ENCODE results near the gene MRPS15. TPM values are rescaled to one million over a fixed set of nuclear protein-coding genes. Genes with fewer than 3 reads are reported as not detected.

Gene MRPS15
- polyA plus RNA-seq, 1 donor from 2014 or later: 72.0 TPM

DNA sequence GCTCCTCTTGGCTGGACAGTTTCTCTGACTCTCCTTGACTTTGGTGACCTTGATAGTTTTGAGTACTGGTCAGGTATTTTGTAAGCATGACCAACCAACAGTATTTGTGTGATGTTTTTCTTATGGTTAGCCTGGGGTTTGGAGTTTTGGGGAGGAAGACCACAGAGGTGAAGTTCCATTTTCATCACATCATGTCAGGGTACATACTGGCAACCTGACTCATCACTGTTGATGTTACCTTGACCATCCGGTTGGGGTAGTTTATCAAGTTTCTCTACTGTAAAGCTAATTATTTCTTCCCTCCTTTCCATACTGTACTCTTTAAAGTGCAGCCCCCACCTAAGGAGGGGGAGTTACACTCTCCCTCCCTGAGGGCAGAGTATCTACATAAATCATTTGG, 27.4 kb downstream of the MRPS15 start:
- no peaks in the 10 kb centered on the region for H3K9me3 Mint-ChIP-seq
- H3K4me1 Mint-ChIP-seq: peaks cover 0 to 1% (median 0%) of the 10 kb centered on the region in 3 donors
- no peak overlapping the region for H3K4me3 Mint-ChIP-seq
- H3K27me3 Mint-ChIP-seq: no peaks in the 10 kb centered on the region
- H3K27ac Mint-ChIP-seq: no peak overlapping the region
- no peaks in the 10 kb centered on the region for H3K36me3 Mint-ChIP-seq

DNA sequence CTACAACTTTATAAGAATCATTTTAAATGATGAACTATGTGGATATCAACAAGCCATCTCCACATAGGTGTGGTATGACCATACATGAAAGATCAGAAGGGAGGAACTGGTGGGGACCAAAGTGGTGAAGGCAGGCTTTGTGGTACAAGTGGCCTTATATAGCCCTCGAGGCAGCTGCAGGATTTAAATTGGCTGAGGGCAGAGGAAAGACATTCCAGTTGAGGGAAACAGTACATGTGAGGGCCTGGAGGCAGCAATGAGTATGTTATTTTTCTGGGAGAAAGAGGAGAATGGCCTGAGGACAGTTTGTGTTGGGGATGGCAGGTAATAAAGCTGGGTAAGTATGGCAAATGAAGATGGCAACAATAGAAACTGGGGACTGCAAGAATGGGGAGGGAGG, 31.1 kb downstream of the MRPS15 start:
- H3K4me1 Mint-ChIP-seq: peaks cover 0 to 1% (median 0%) of the 10 kb centered on the region in 3 donors
- no peaks in the 10 kb centered on the region for H3K36me3 Mint-ChIP-seq
- no peak overlapping the region for H3K4me3 Mint-ChIP-seq
- no peaks in the 10 kb centered on the region for H3K27me3 Mint-ChIP-seq
- H3K27ac Mint-ChIP-seq: no peak overlapping the region
- H3K9me3 Mint-ChIP-seq: no peaks in the 10 kb centered on the region

DNA sequence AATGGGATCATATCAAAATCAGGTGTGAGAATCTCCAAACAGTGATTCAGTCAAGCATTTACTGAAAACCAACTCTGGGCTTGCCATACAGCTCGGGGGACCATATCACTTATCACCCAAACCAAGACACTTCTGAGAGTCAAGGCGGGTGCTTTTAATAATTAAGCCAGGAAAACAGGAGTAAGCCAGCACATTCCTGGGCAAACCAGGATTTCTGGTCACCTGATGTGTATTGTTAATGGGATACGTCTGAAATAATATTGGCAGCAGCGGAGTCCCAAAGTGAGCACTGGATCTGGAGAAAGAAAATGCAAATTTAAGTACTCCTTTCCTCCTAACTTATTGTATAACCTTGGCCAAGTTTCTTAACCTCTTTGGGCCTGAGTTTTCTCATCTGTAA, 31.6 kb downstream of the MRPS15 start:
- no peaks in the 10 kb centered on the region for H3K36me3 Mint-ChIP-seq
- H3K9me3 Mint-ChIP-seq: no peaks in the 10 kb centered on the region
- no peaks in the 10 kb centered on the region for H3K27me3 Mint-ChIP-seq
- no peak overlapping the region for H3K4me3 Mint-ChIP-seq
- H3K4me1 Mint-ChIP-seq: peaks cover 0 to 1% (median 0%) of the 10 kb centered on the region in 3 donors
- H3K27ac Mint-ChIP-seq: no peak overlapping the region

DNA sequence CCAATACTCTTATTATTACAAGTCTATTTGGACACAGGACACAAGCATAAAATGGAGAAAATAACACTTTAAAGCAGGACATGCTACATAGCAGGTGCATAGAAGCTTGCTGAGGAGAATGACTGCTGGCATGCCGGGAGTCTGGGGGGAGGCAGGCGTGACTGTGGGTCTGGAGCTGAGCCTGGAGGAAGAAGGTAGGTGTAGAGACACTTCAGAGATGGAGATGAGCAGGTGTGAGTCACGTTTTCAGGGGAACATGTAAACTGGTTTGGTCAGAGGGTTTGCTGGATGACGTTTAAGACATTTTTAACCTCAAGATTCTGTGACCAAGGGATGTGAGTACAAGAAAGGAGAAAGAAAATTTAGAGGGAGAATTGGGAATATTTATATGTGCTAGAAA, 38.4 kb downstream of the MRPS15 start:
- Mint-ChIP-seq H3K9me3 (no peaks in the 10 kb centered on the region), H3K4me3 (no peak overlapping the region)

DNA sequence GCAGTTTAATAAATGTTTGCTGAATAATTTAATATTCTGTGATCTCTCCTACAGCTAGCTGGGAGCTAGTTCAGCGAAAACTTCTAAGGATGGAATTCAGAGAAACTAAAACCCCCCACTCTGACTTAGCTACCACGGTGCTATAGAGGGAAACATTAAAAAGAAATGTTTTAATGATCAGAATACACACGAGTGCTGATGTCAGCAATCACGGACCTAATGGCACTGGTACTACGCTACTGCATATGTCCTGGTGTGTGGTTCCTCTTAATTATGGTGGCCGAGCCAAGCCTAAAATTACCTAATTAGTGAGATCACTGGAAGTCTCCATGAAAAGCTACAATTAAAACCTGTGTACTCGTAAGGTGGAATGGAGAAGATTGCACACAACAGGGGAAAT, 42.5 kb downstream of the MRPS15 start:
- Mint-ChIP-seq H3K4me1 (peaks cover 0 to 9% (median 7%) of the 10 kb centered on the region in 3 donors), H3K27me3 (no peaks in the 10 kb centered on the region), H3K9me3 (no peaks in the 10 kb centered on the region), H3K4me3 (no peak overlapping the region), H3K27ac (peak overlapping the region in 1 of 3 donors; percentile 21), H3K36me3 (no peaks in the 10 kb centered on the region)

More for the DNA sequence above, 38.4 kb downstream of the MRPS15 start:
- Mint-ChIP-seq H3K27ac (no peak overlapping the region), H3K36me3 (no peaks in the 10 kb centered on the region), H3K4me1 (peaks cover 0 to 4% (median 2%) of the 10 kb centered on the region in 3 donors), H3K27me3 (no peaks in the 10 kb centered on the region)

DNA sequence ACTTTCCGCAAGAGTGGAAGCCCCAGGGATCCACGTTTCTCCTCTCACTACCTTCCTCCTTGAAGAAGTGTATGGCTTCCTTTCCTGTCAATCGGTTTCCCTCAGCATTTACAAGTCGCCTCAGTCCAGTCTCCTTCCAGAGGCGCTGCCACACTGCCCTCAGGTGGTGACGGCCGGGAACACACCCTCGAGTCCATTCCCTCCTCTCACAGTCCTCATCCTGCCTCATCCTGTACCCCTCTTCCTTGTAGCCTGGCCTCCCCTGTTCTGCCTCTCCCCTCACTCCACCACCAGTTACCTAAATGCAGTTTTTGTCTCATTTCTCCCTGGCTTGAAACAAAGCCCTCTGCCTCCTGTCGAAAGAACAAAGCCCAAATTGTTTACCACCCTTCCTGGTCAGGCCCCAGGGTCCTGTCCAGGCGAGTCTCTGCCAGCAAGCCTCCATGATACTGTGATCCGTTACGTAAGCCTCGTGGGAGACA, 43.3 kb downstream of the MRPS15 start:
- Mint-ChIP-seq H3K4me1 (peaks cover 0 to 9% (median 7%) of the 10 kb centered on the region in 3 donors), H3K27ac (peak overlapping the region in 1 of 3 donors; percentile 4), H3K9me3 (no peaks in the 10 kb centered on the region), H3K4me3 (peak overlapping the region in 1 of 4 donors; percentile 4), H3K36me3 (no peaks in the 10 kb centered on the region), H3K27me3 (no peaks in the 10 kb centered on the region)

DNA sequence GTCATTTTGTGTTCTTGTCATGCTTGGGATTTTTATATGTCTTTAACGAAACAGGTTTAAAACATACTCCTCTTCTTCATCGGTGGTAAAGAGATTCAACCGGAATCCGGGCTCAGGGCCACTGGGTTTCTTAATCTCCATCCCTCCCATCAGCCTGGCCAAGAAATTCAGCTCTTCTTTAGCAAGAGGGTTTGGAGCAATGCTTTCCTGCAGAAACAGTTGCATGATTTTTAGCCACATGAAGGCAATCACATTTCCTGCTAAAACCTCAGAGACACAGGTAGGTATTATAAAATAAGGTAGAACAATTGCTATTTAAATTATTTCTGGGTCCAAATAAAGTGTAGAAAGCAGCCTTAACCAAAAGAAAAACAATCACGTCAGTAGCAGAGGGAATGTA, 43.8 kb downstream of the MRPS15 start:
- H3K4me3 Mint-ChIP-seq: no peak overlapping the region
- no peaks in the 10 kb centered on the region for H3K27me3 Mint-ChIP-seq
- no peak overlapping the region for H3K27ac Mint-ChIP-seq
- H3K36me3 Mint-ChIP-seq: no peaks in the 10 kb centered on the region
- peaks cover 0 to 9% (median 7%) of the 10 kb centered on the region in 3 donors for H3K4me1 Mint-ChIP-seq
- H3K9me3 Mint-ChIP-seq: no peaks in the 10 kb centered on the region

DNA sequence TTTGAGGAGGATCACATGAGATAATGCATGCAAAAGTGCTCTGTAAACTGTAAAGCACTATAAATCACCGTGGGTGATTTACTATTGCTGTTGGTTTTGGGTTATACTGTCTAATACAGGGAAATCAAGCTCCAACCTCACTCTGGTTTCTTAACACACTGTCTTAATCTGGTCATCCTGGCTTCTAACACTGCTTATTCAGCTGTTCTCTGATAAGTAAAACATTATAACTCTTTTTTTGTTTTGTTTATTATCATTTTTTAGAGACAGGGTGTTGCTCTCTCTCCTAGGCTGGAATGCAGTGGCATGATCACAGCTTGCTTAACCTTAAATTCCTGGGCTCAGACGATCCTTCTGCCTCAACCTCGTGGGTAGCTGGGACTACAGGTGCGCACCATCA, 44.6 kb downstream of the MRPS15 start:
- Mint-ChIP-seq H3K4me3 (no peak overlapping the region), H3K36me3 (no peaks in the 10 kb centered on the region), H3K27me3 (no peaks in the 10 kb centered on the region), H3K9me3 (no peaks in the 10 kb centered on the region), H3K27ac (no peak overlapping the region), H3K4me1 (peaks cover 0 to 9% (median 7%) of the 10 kb centered on the region in 3 donors)

DNA sequence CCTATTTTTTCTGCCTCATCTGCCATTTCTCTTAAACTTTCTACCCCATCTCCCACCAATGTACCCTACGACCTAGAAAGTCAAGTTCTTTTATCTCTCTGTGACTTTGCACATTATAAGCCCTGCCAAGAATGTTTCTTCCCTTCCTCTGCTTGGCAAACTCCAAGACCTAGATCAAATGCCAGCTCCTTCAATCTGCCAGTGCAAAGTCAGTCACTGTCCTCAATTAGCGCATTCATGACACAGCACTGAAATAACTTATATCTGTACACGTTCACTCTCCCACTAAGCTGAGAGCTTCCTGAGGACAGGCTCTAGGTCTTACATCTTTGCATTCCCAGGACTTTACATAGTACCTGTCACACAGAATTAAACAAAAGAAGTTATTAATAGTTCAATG, 45.0 kb downstream of the MRPS15 start:
- no peaks in the 10 kb centered on the region for H3K27me3 Mint-ChIP-seq
- H3K27ac Mint-ChIP-seq: no peak overlapping the region
- H3K4me3 Mint-ChIP-seq: no peak overlapping the region
- H3K36me3 Mint-ChIP-seq: no peaks in the 10 kb centered on the region
- H3K9me3 Mint-ChIP-seq: no peaks in the 10 kb centered on the region
- H3K4me1 Mint-ChIP-seq: peaks cover 0 to 11% (median 7%) of the 10 kb centered on the region in 3 donors

DNA sequence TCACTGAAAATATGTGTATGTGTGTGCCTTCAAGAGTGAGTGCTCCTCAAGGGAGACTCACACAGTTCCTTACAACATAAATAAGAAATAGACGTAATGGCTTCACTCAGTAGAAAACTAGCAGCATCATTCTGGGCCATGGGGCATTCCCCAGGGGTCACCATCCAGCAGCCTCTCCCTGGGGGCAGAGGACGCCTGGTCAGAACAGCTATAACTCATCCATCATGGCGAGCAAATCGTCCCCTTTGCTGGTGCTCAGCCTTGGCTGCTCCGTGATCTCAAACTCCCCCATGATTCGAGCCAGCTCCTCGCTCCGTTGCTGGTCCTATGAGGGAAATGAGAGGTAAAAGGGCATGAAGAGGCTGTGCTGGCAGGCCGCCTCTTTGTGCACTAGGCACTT, 46.3 kb downstream of the MRPS15 start:
- Mint-ChIP-seq H3K4me1 (peaks cover 3 to 14% (median 9%) of the 10 kb centered on the region in 3 donors), H3K27ac (no peak overlapping the region), H3K4me3 (no peak overlapping the region), H3K9me3 (no peaks in the 10 kb centered on the region), H3K27me3 (no peaks in the 10 kb centered on the region), H3K36me3 (no peaks in the 10 kb centered on the region)

DNA sequence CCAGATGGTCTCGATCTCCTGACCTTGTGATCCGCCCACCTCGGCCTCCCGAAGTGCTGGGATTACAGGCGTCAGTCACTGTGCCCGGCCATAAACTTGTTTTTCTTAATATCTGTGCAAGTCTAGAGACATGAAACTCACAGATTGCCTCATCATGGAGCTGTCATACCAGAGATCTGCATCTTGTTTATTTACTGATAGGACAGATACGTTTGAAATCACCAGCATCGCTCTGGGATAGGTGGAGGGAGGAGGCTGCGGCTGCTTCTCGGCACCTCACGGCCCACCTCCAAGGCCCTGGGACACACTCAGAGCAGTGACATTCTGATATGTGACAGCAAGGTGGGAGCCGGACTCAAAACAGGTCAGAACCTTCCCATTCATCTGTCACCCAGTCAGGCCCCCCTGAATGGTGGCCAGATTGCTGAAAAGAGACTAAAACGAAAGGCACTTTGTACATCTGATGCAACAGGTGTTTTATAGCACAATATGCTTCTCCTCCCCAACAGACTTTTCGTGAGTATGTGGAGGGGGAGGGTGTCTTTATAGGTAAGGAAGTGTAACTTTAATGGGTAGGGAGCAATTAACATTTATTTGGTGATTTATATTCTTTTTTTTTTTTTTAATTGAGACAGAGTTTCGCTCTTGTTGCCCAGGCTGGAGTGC, 48.4 kb downstream of the MRPS15 start:
- peak overlapping the region in 1 of 3 donors; percentile 27 for H3K27ac Mint-ChIP-seq
- H3K36me3 Mint-ChIP-seq: no peaks in the 10 kb centered on the region
- no peak overlapping the region for H3K4me3 Mint-ChIP-seq

DNA sequence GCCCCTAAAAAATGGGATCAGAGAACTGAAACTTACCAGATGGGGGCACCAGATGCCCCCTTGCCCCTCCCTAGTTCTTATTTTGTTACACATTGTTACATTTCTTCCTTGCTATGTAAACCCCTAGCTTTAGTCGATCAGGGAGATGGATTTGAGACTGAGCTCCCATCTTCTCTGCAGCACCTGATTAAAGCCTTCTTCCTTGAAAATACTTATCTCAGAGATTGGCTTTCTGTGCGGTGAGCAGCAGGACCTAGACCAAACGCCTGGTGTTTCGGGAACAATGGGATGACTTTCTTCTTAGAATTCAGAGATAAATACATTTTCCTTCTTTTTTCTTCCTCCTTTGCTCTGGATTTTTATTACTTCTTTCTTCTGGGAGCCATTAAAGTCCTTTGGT, 49.8 kb downstream of the MRPS15 start:
- H3K9me3 Mint-ChIP-seq: peaks cover 0 to 4% (median 0%) of the 10 kb centered on the region in 3 donors
- H3K36me3 Mint-ChIP-seq: no peaks in the 10 kb centered on the region
- peaks cover 8 to 12% (median 9%) of the 10 kb centered on the region in 3 donors for H3K4me1 Mint-ChIP-seq
- no peaks in the 10 kb centered on the region for H3K27me3 Mint-ChIP-seq
- H3K27ac Mint-ChIP-seq: no peak overlapping the region
- no peak overlapping the region for H3K4me3 Mint-ChIP-seq

More for the DNA sequence above, 48.4 kb downstream of the MRPS15 start:
- peaks cover 12 to 14% (median 13%) of the 10 kb centered on the region in 3 donors for H3K4me1 Mint-ChIP-seq
- H3K27me3 Mint-ChIP-seq: no peaks in the 10 kb centered on the region
- H3K9me3 Mint-ChIP-seq: peaks cover 0 to 4% (median 0%) of the 10 kb centered on the region in 3 donors

DNA sequence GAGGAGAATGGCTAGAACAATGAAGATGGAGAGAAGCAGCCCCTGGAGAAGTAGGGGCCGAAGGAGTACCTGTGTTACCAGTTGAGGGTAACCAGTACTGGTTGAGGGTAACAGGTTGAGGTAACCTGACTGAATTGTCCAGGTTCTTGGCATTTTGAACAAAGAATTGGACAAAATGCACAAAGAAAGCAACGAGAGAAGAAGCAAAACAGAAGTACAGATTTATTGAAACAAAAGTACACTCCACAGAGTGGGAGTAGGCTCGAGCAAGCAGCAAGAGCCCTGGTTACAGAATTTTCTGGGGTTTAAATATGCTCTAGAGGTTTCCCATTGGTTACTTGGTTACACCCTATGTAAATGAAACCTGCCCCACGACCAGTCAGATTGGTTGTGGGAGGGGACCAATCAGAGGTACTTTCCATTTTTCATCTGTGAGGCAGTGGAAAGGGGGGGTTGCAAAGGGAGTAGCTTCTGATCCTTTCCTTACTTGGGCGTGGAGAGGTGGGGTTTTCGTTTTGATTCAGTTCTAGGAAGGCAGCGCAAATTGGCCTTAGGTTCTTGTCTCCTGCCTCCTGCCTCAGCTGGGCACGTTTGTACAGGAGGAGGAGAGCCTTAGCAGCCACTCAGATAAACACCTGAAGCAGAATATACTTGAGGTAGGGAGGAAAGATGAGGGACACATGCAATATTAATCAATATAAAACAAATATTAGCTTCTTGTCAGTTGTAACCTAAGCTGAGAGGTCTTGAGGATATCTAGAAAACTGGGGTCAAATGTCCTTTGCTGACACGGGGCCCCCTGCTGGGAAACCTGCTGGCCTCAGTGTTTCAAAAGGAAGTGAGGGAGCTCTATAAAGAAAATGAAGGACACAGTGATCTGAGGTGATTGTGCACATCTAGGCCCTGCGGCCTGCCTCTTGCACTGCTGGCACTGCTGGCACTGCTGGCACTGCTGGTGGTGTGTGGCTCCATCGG, 52.2 kb downstream of the MRPS15 start:
- Mint-ChIP-seq H3K36me3 (peaks cover 3% of the 10 kb centered on the region), H3K27me3 (no peaks in the 10 kb centered on the region), H3K9me3 (peaks cover 0 to 4% (median 0%) of the 10 kb centered on the region in 3 donors), H3K4me3 (no peak overlapping the region), H3K4me1 (peaks cover 8 to 13% (median 12%) of the 10 kb centered on the region in 3 donors), H3K27ac (peak overlapping the region in 1 of 3 donors; percentile 67)

DNA sequence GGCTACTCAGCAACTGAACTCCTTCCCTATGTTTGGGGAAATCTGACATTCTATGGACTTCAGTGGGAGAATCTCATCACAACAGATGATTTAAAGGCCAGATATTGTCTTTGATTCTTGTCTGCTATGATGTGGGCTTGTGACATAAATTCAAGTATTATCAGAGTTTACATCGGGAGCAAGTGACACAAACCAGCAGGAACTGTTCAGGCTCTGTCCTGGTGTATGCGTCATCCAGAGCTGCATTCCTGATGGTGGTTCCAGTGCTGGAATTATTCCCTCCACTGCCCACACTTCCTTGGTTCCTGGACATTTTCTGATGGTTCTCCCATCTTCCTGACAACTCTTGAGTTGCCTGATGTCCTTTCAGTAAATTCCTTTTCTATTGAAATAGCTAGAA, 55.7 kb downstream of the MRPS15 start:
- peaks cover 8 to 12% (median 11%) of the 10 kb centered on the region in 3 donors for H3K4me1 Mint-ChIP-seq
- peaks cover 8% of the 10 kb centered on the region for H3K36me3 Mint-ChIP-seq
- no peak overlapping the region for H3K4me3 Mint-ChIP-seq
- H3K9me3 Mint-ChIP-seq: peaks cover 0 to 4% (median 0%) of the 10 kb centered on the region in 3 donors
- no peak overlapping the region for H3K27ac Mint-ChIP-seq
- no peaks in the 10 kb centered on the region for H3K27me3 Mint-ChIP-seq

DNA sequence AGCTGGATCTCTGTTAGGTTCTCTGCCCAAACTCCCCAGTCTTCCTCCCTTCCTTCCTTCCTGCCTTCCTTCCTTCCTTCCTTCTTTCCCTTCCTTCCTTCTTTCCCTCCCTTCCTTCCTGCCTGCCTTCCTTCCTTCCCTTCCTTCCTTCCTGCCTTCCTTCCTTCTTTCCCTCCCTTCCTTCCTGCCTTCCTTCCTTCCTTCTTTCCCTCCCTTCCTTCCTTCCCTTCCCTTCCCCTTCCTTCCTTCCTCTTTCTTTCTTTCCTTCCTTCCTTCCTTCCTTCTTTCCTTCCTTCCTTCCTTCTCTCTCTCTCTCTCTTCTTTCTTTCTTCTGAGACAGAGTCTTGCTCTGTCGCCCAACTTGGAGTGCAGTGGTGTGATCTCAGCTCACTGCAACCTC, 57.7 kb downstream of the MRPS15 start:
- H3K27me3 Mint-ChIP-seq: no peaks in the 10 kb centered on the region
- H3K9me3 Mint-ChIP-seq: peaks cover 0 to 1% (median 0%) of the 10 kb centered on the region in 3 donors
- H3K4me1 Mint-ChIP-seq: peaks cover 5 to 8% (median 7%) of the 10 kb centered on the region in 3 donors
- H3K4me3 Mint-ChIP-seq: no peak overlapping the region
- H3K36me3 Mint-ChIP-seq: peaks cover 8% of the 10 kb centered on the region
- H3K27ac Mint-ChIP-seq: peak overlapping the region in 1 of 3 donors; percentile 71
